Stimulated activated CD8-positive, alpha-beta memory T cell treated with anti-CD3 and anti-CD28 coated beads, Interleukin-12 subunit alpha, Interleukin-12 subunit beta, amount 100 ng/mL, for 4 hours (primary cell): ENCODE data around the gene ETV1.

ENCODE experiments used
- DNase-seq: peaks from one replicate; pipeline ENCODE4 v3.0.0-alpha.2; 2020; ENCODE audit warnings: low read depth

The ETV1 gene

DNA sequence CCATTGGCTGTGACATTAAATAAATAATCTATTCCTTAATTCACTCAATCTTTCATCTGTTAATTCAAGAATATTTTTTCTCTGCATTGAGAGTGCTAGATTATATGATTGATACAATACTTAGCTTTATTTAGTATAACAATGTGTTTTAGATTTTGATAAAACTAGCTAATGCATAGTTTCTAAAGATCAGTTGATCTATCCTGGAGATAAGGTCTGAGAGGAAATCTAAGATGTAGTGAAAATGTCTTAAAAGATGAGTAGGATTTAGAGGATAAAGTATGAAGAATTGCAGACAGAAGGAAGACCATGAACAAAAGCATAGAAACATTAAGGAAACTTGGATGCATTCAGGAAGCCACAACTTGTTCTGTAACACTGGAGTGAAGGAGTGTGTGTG is 110.3 kb downstream of the ETV1 start:
- no peak for DNase-seq

GRCh38 chr7:13878154-13878553 is 111.3 kb downstream of the ETV1 start:
- no peak for DNase-seq

- DNase-seq: no peak
Observed at GRCh38 chr7:13875496-13876074, 113.9 kb downstream of the ETV1 start.

- no peak for DNase-seq
Observed at GRCh38 chr7:13874783-13875182, 114.7 kb downstream of the ETV1 start.

DNA sequence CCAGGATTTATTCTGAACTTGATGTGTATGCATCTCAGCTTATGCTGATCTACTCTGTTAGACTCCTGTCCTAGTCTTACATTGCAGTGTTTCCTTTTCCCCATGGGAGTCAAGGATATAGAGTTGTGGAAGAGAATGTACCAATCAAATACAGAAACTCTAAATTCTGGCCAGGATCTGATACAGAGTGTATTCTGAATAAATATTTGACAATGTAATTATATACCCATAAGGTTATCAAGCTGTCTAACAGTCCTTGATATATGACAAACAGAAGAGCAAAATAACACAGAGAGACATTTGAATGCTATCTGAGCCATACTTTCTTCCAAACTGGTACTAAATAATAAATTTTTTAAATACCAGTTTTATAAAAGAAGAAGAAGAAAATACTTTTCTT is 116.8 kb downstream of the ETV1 start:
- DNase-seq: no peak

GRCh38 chr7:13871008-13871407 is 118.5 kb downstream of the ETV1 start:
- DNase-seq: no peak

GRCh38 chr7:13860734-13861133 is 128.7 kb downstream of the ETV1 start:
- DNase-seq: no peak

DNA sequence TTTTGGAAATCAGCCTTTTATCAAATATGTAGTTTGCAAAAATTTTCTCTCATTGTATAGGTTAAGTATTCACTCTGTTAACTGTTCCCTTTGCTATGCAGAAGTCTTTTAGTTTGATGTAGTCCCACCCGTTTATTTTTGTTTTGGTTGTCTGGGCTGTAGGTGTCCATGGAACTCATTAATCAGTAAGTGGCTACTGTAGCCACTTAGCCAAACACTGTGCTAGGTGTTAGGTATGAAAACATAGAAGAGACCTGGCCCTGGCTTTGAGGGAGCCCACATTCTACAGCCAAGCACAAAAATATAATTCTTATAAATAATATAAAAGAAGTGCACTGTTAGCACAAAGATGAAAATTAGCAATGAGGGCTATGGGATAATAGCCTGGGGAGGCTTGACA is 133.5 kb downstream of the ETV1 start:
- no peak for DNase-seq

DNA sequence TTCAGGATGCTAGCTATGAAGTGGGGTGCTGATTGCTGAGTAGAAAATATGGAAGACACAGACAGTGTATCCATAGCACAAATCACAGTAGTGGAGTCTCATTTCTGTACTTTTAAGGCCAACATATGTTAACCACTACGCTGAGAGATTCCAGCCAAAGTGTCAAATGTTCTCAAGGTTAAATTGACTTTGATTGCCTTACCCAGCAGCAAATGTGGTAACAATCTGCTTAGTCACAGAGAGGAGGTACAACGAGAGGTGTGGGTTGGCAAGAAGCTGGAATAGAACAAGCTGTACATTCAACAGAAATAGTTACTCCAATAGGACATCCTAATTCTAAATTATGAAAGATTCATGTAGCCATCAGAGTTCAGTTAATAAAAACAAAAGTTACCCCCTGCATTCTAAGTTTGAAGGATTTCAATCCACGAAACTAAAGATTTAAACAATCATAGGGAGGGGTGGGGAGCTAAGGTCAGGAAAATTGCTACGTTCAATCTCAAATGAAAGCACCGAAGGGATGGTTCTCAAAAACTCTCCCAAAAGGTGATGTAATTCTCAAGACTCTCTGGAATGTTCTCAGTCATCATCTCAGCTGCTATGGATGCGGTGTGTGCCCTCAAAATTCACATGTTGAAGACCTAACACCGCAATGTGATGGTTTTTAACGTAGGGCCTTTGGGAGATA is 137.0 kb downstream of the ETV1 start:
- no peak for DNase-seq

GRCh38 chr7:13851736-13852135 is 137.7 kb downstream of the ETV1 start:
- no peak for DNase-seq

DNA sequence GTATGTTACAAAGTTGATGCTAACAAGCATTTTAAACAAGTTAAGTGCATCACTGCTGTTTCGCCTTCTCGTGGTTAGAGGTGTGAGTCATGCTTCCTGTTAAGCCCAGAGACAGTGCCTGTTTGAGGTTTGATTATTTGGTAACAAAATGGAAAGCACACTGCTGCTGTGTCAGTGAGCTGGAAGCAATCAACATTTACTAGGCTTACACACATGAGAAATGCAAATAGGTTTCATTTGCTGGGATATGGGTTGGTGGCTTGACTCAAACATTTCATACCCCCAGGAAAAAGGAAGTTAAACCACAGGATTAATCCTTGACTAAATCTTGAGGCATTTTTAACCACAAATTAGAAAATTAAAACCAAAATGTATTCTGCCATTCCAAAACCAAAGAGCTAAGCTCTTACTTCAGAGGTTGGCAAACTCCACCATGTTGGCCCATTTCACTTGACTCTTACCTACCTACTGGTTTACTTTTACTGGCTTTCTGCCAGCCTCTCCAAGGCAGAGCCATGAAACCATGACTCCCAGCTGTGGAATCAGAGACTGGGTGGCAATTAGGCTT is 139.2 kb downstream of the ETV1 start:
- DNase-seq: peak; percentile 38

GRCh38 chr7:13849163-13849892 is 140.1 kb downstream of the ETV1 start:
- no peak for DNase-seq

DNA sequence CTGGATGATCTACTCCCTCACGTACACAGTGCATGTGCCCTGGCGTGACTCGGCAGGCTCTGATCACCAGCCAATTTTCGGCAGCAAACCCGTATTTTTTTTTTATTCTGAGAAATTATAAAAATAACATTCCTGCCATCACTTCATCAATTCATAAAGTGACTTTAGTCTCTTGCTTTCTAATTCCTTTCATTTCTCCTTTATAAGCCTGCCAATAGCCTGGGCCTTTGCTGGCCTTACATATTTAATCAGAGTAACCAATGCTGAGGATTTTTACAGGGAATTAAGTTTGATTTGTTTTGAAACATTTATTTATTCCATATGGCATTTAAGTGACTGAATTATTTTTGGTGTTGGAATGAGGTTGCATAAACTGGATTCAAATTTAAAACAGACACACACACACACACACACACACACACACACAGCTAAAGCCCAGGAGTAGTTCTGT is 140.8 kb downstream of the ETV1 start:
- DNase-seq: no peak

- no peak for DNase-seq
Observed at GRCh38 chr7:13846386-13846785, 143.1 kb downstream of the ETV1 start.

DNA sequence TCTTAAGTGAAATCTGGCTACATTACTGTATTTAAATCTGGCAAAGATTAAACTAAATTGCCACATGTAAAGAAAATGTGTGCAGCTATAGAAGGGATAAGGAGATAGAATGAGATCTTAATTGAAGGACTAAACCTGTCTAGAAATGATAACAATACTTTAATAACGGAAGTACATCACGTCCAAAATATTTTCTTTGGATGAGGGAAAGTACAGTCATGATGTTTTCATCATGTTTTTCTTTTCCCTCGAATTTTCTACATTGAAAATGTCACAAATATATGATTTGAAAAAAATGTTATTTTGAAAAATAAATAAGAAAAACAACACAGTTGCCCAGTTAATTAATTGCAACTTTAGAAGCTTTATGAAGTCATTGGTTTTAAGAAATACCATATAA is 143.9 kb downstream of the ETV1 start:
- no peak for DNase-seq

DNA sequence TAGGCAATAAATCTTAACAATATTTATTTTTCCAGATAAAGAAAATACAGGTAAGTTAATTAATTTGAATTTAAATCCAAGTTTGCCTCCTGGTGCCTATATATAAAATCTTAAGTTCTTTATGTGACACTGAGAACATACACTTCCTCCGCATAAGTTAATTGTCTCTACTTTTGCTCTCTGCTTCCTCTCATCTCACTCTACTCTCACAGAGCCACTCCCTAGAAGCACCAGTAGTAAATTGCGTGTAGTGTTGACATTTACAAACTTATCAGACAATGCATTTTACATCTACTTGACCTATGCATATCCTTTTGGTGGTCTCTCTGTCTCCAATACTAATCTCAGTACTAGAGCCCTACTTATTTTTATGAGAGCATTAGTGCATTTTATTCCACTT is 144.5 kb downstream of the ETV1 start:
- DNase-seq: no peak

- no peak for DNase-seq
Observed at GRCh38 chr7:13841284-13841683, 148.2 kb downstream of the ETV1 start.
